ENCODE data around the gene PFN1. TPM values are rescaled to one million over a fixed set of nuclear protein-coding genes. Genes with fewer than 3 reads are reported as not detected.

Gene PFN1
- total and polyA plus RNA-seq, 9 donors, result 201 to 542 (median 323) TPM

GRCh38 chr17:4980644-4981216, 32.4 kb upstream of the PFN1 start:
- Histone ChIP-seq H3K36me3 (no peaks in the 10 kb centered on the region), H3K27ac (no peak overlapping the region)
- 33 to 38% (median 35%) methylated on average over 6 of the region's 6 CpGs for WGBS, 3 donors

GRCh38 chr17:4978726-4979125, 30.4 kb upstream of the PFN1 start:
- no peak for TF ChIP-seq EP300 (IDR thresholded peaks at IDR 0.05)
- no peak for TF ChIP-seq CTCF (IDR thresholded peaks at IDR 0.05)
- TF ChIP-seq POLR2A (IDR thresholded peaks at IDR 0.05), result no peak
- intact Hi-C loops (cut with DNase I), result no loop called here
- DNase-seq, result no peak
- Histone ChIP-seq H3K27me3 (no peaks in the 10 kb centered on the region), H3K27ac (no peak overlapping the region), H3K4me1 (ENCODE audit: insufficient read depth) (no peaks in the 10 kb centered on the region), H3K4me3 (no peak overlapping the region), H3K36me3 (no peaks in the 10 kb centered on the region), H3K9me3 (no peaks in the 10 kb centered on the region)

More at GRCh38 chr17:4980644-4981216, 32.4 kb upstream of the PFN1 start:
- Histone ChIP-seq H3K4me3 (no peak overlapping the region), H3K27me3 (no peaks in the 10 kb centered on the region), H3K4me1 (ENCODE audit: insufficient read depth) (no peaks in the 10 kb centered on the region), H3K9me3 (no peaks in the 10 kb centered on the region)
- DNase-seq, result no peak
- TF ChIP-seq POLR2A (IDR thresholded peaks at IDR 0.05) (no peak), CTCF (IDR thresholded peaks at IDR 0.05) (peak; percentile 46 to 60 (median 47))
- intact Hi-C loops (cut with DNase I), result loop anchor here in 1 of 4 donors (5.0 kb wide), 1 partner anchor 82 kb away; no protein-coding TSS in a partner anchor

- H3K4me1 ChIP-seq (ENCODE audit: insufficient read depth), result no peaks in the 10 kb centered on the region
- H3K4me3 ChIP-seq, result no peak overlapping the region
- H3K36me3 ChIP-seq, result no peaks in the 10 kb centered on the region
- DNase-seq, result no peak
- intact Hi-C loops (cut with DNase I), result no loop called here
- 84 to 92% (median 87%) methylated on average over 9 of the region's 9 CpGs for WGBS, 3 donors
- TF ChIP-seq POLR2A (IDR thresholded peaks at IDR 0.05) (no peak), CTCF (IDR thresholded peaks at IDR 0.05) (no peak), EP300 (IDR thresholded peaks at IDR 0.05) (no peak)
- no peak overlapping the region for H3K27ac ChIP-seq
- no peaks in the 10 kb centered on the region for H3K9me3 ChIP-seq
- H3K27me3 ChIP-seq, result no peaks in the 10 kb centered on the region
Measured at GRCh38 chr17:4974115-4974670, 25.9 kb upstream of the PFN1 start.

GRCh38 chr17:4973256-4974114, 25.2 kb upstream of the PFN1 start:
- Histone ChIP-seq H3K36me3 (no peaks in the 10 kb centered on the region), H3K4me3 (no peak overlapping the region), H3K27me3 (no peaks in the 10 kb centered on the region), H3K27ac (no peak overlapping the region), H3K4me1 (ENCODE audit: insufficient read depth) (peaks cover 4% of the 10 kb centered on the region), H3K9me3 (no peaks in the 10 kb centered on the region)
- DNase-seq, result no peak
- WGBS, 3 donors, result 78 to 82% (median 80%) methylated on average over 10 of the region's 10 CpGs
- TF ChIP-seq POLR2A (IDR thresholded peaks at IDR 0.05) (no peak), CTCF (IDR thresholded peaks at IDR 0.05) (no peak), EP300 (IDR thresholded peaks at IDR 0.05) (no peak)
- intact Hi-C loops (cut with DNase I), result no loop called here

Measured in ovary (tissue), 9 donors.